ENCODE data around the gene CCDC171. TPM values are rescaled to one million over a fixed set of nuclear protein-coding genes. Genes with fewer than 3 reads are reported as not detected.

CCDC171 gene
- polyA plus RNA-seq, 3 donors, result 0.08 to 0.17 (median 0.10) TPM

DNA sequence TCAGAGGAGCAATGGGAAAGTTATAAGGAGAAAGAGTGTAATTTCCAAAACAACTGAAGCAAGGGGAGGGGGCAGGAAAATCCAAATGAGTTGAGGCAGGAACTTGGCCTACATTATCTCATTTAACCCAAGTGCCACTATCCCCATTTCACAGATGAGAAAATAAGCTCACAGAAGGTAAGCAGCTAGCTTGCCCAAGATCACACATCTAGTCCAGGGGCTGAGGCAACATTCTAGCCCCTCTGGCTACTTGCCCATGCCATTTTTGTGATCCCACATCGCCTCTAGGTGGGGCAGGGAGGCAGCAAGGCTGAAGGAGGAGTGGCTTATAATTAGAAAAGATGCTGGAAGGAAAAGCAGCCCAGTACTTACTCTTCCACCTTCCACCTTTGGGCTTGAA, 39.5 kb upstream of the CCDC171 start:
- intact Hi-C loops (cut with micrococcal nuclease), result loop anchor here (5.0 to 10.0 kb wide), 3 partner anchors 39 to 91 kb away; partner anchors contain the start of genes CCDC171 (in 2 of the 2) and SNAPC3 (in 2 of the 2)
- Histone ChIP-seq H3K4me3 (replicated peaks in 1 of 3; ENCODE audit: low read depth in 2 of 3, low read length in 3 of 3) (no peak overlapping the region), H3K4me2 (replicated peaks; ENCODE audit: extremely low read depth, low read length, poor library complexity, severe bottlenecking) (no peak overlapping the region), H4K20me1 (ENCODE audit: insufficient read depth, low read length) (peaks cover 4% of the 10 kb centered on the region), H3K27ac (ENCODE audit: low read depth in 1 of 2, low read length in 2 of 2) (no peak overlapping the region), H3K9ac (ENCODE audit: insufficient read depth, low read length, poor library complexity, severe bottlenecking) (no peak overlapping the region), H3K36me3 (replicated peaks in 1 of 2; ENCODE audit: control insufficient read depth in 1 of 2, insufficient read depth in 2 of 2, low read length in 2 of 2) (no peaks in the 10 kb centered on the region), H2AFZ (ENCODE audit: insufficient read depth, low read depth, low read length, poor library complexity, severe bottlenecking) (no peak overlapping the region), H3K4me1 (ENCODE audit: control insufficient read depth in 1 of 2, insufficient read depth in 2 of 2, low read length in 2 of 2) (peaks cover 17 to 27% of the 10 kb centered on the region in 2 donors), H3K27me3 (ENCODE audit: control insufficient read depth in 2 of 2, insufficient read depth in 2 of 2, low read length in 2 of 2) (no peaks in the 10 kb centered on the region), H3K79me2 (ENCODE audit: insufficient read depth, low read length) (peaks cover 24% of the 10 kb centered on the region), H3K9me3 (replicated peaks in 1 of 2; ENCODE audit: control insufficient read depth in 1 of 2, insufficient read depth in 1 of 2, low read length in 2 of 2) (no peaks in the 10 kb centered on the region)
- TF ChIP-seq, protein P1, sequence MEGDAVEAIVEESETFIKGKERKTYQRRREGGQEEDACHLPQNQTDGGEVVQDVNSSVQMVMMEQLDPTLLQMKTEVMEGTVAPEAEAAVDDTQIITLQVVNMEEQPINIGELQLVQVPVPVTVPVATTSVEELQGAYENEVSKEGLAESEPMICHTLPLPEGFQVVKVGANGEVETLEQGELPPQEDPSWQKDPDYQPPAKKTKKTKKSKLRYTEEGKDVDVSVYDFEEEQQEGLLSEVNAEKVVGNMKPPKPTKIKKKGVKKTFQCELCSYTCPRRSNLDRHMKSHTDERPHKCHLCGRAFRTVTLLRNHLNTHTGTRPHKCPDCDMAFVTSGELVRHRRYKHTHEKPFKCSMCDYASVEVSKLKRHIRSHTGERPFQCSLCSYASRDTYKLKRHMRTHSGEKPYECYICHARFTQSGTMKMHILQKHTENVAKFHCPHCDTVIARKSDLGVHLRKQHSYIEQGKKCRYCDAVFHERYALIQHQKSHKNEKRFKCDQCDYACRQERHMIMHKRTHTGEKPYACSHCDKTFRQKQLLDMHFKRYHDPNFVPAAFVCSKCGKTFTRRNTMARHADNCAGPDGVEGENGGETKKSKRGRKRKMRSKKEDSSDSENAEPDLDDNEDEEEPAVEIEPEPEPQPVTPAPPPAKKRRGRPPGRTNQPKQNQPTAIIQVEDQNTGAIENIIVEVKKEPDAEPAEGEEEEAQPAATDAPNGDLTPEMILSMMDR (IDR thresholded peaks at IDR 0.05), result no peak
- peaks cover 29% of the 10 kb centered on the region for H3K4me1 Mint-ChIP-seq
- peaks cover 0 to 3% (median 0%) of the 10 kb centered on the region in 7 donors for H3K9me3 Mint-ChIP-seq
- no peak overlapping the region for H3K4me3 Mint-ChIP-seq
- H3K27me3 Mint-ChIP-seq (ENCODE audit: low read depth in 3 of 3), result peaks cover 0 to under 1% (median 0%) of the 10 kb centered on the region in 3 donors
- H3K36me3 Mint-ChIP-seq, result peaks cover 2 to 5% of the 10 kb centered on the region in 2 donors
- no peak for DNase-seq
- H3K27ac Mint-ChIP-seq, result no peak overlapping the region
- WGBS (ENCODE audit: insufficient coverage), result no CpG with 5 or more reads among the region's 1 CpG

DNA sequence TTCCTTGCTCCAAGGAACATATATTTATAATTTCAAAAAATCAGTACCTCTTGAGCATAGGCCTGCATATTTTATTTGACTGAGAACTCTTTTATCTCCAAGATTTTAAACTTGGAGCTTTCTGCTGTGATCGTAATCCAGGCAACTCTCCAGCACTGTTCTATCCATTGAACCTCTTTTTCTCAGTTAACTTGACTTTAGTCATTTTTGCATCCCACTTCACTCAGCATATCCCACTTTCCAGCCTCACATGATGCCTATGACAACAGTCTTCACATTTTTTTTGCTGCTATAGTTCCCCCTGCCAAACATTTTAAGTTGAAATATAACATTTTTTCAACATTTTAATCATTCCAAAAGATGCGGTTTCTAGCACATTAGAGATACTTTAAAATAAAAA, 33.0 kb upstream of the CCDC171 start:
- no peaks in the 10 kb centered on the region for H3K36me3 Mint-ChIP-seq
- no peaks in the 10 kb centered on the region for H3K4me1 Mint-ChIP-seq
- no peak overlapping the region for H3K27ac Mint-ChIP-seq
- no peak for DNase-seq
- H3K27me3 Mint-ChIP-seq (ENCODE audit: low read depth in 3 of 3), result peaks cover 0 to 2% (median 1%) of the 10 kb centered on the region in 3 donors
- no peaks in the 10 kb centered on the region for H3K9me3 ChIP-seq (replicated peaks in 1 of 2; ENCODE audit: control insufficient read depth in 1 of 2, insufficient read depth in 1 of 2, low read length in 2 of 2)
- no peak overlapping the region for H2AFZ ChIP-seq (ENCODE audit: insufficient read depth, low read depth, low read length, poor library complexity, severe bottlenecking)
- H3K27me3 ChIP-seq (ENCODE audit: control insufficient read depth in 2 of 2, insufficient read depth in 2 of 2, low read length in 2 of 2), result no peaks in the 10 kb centered on the region
- no peaks in the 10 kb centered on the region for H3K4me1 ChIP-seq (ENCODE audit: control insufficient read depth in 1 of 2, insufficient read depth in 2 of 2, low read length in 2 of 2)
- H4K20me1 ChIP-seq (ENCODE audit: insufficient read depth, low read length), result no peaks in the 10 kb centered on the region
- no peak overlapping the region for H3K4me3 ChIP-seq (replicated peaks in 1 of 3; ENCODE audit: low read depth in 2 of 3, low read length in 3 of 3)
- TF ChIP-seq, protein P1 (IDR thresholded peaks at IDR 0.05), result no peak
- intact Hi-C loops (cut with micrococcal nuclease), result loop anchor here in 1 of 2 donors (10.0 kb wide), 1 partner anchor 95 kb away; the partner anchor contains the start of gene SNAPC3
- H3K9me3 Mint-ChIP-seq, result peaks cover 0 to 2% (median 0%) of the 10 kb centered on the region in 7 donors
- H3K79me2 ChIP-seq (ENCODE audit: insufficient read depth, low read length), result no peaks in the 10 kb centered on the region
- H3K36me3 ChIP-seq (replicated peaks in 1 of 2; ENCODE audit: control insufficient read depth in 1 of 2, insufficient read depth in 2 of 2, low read length in 2 of 2), result no peaks in the 10 kb centered on the region
- no peak overlapping the region for H3K9ac ChIP-seq (ENCODE audit: insufficient read depth, low read length, poor library complexity, severe bottlenecking)
- H3K4me3 Mint-ChIP-seq, result no peak overlapping the region
- 100% methylated on average over 1 of the region's 2 CpGs for WGBS (ENCODE audit: insufficient coverage)
- H3K4me2 ChIP-seq (replicated peaks; ENCODE audit: extremely low read depth, low read length, poor library complexity, severe bottlenecking), result no peak overlapping the region
- H3K27ac ChIP-seq (ENCODE audit: low read depth in 1 of 2, low read length in 2 of 2), result no peak overlapping the region

All from CD14-positive monocyte (primary cell).